Mesenchymal stem cell (in vitro differentiated cells and primary cell): ENCODE measurements around the gene CLDND2.

Experiments
- DNase-seq: peaks from one replicate; pipeline ENCODE4 v3.0.0-alpha.2; 2013
- H2AFZ ChIP-seq: one replicate; pipeline ENCODE4 v1.6.1; 2013; ENCODE audit warnings: low read depth, mild to moderate bottlenecking, control low read depth, inconsistent platforms, low read length, moderate library complexity
- H2AK5ac ChIP-seq: 2 replicates; pipeline ENCODE4 v1.6.1; 2013; ENCODE audit warnings: low read length, moderate library complexity, mild to moderate bottlenecking, inconsistent platforms; ENCODE audit not compliant: severe bottlenecking
- H2BK120ac ChIP-seq: one replicate; pipeline ENCODE4 v1.6.1; 2013; ENCODE audit warnings: low read depth, mild to moderate bottlenecking, inconsistent platforms, low read length, moderate library complexity
- H2BK12ac ChIP-seq, 2 experiments: one replicate each; pipeline ENCODE4 v1.6.1; 2013; ENCODE audit warnings: inconsistent platforms in 2 of 2, low read length in 2 of 2, mild to moderate bottlenecking in 2 of 2, moderate library complexity in 2 of 2, control low read depth in 1 of 2
- H2BK15ac ChIP-seq: one replicate; pipeline ENCODE4 v1.6.1; 2013; ENCODE audit warnings: mild to moderate bottlenecking, low read depth, inconsistent platforms; ENCODE audit not compliant: poor library complexity, severe bottlenecking
- H2BK5ac ChIP-seq: 2 replicates; pipeline ENCODE4 v1.6.1; 2013; ENCODE audit warnings: low read depth, mild to moderate bottlenecking, low read length, control low read depth, inconsistent platforms; ENCODE audit not compliant: poor library complexity, severe bottlenecking
- H3K14ac ChIP-seq, 2 experiments: one replicate each; pipeline ENCODE4 v1.6.1; 2013; ENCODE audit warnings: inconsistent platforms in 2 of 2, low read length in 2 of 2, control low read depth in 1 of 2, mild to moderate bottlenecking in 1 of 2, moderate library complexity in 1 of 2
- H3K18ac ChIP-seq, 2 experiments: one replicate each; pipeline ENCODE4 v1.6.1; 2013; ENCODE audit warnings: inconsistent platforms in 2 of 2, low read length in 2 of 2, control low read depth in 1 of 2, low read depth in 1 of 2, mild to moderate bottlenecking in 1 of 2
- H3K23ac ChIP-seq, 2 experiments: one replicate each; pipeline ENCODE4 v1.6.1; 2013; ENCODE audit warnings: inconsistent platforms in 2 of 2, low read length in 2 of 2, mild to moderate bottlenecking in 2 of 2, moderate library complexity in 2 of 2, control low read depth in 1 of 2
- H3K27ac ChIP-seq: 2 replicates; pipeline ENCODE4 v1.5.1; 2013; ENCODE audit warnings: mild to moderate bottlenecking, moderate library complexity, low read length, control low read depth, inconsistent platforms; ENCODE audit not compliant: poor library complexity, severe bottlenecking
- H3K27me3 ChIP-seq, 2 experiments: 2 replicates each; pipeline versions ENCODE4 v1.6.1 to v1.7.0; 2013; ENCODE audit warnings: low read length in 2 of 2, mild to moderate bottlenecking in 2 of 2, moderate library complexity in 2 of 2, control low read depth in 1 of 2, inconsistent platforms in 1 of 2; ENCODE audit not compliant: control insufficient read depth in 1 of 2, insufficient read depth in 1 of 2
- H3K36me3 ChIP-seq, 2 experiments: 2 replicates each; pipeline versions ENCODE4 v1.6.1 to v1.7.0; 2013; ENCODE audit warnings: low read length in 2 of 2, control low read depth in 1 of 2, inconsistent platforms in 1 of 2, low read depth in 1 of 2, mild to moderate bottlenecking in 1 of 2; ENCODE audit not compliant: insufficient read depth in 2 of 2, control insufficient read depth in 1 of 2
- H3K4ac ChIP-seq, 2 experiments: one replicate each; pipeline ENCODE4 v1.6.1; 2013; ENCODE audit warnings: inconsistent platforms in 2 of 2, low read length in 2 of 2, mild to moderate bottlenecking in 2 of 2, moderate library complexity in 2 of 2, control low read depth in 1 of 2, low read depth in 1 of 2
- H3K4me1 ChIP-seq: 2 replicates; pipeline ENCODE4 v1.6.1; 2013; ENCODE audit warnings: low read depth, low read length, control low read depth; ENCODE audit not compliant: control insufficient read depth, insufficient read depth
- H3K4me2 ChIP-seq: 2 replicates; pipeline ENCODE4 v1.6.1; 2013; ENCODE audit warnings: low read length, mild to moderate bottlenecking, inconsistent platforms; ENCODE audit not compliant: poor library complexity, severe bottlenecking
- H3K4me3 ChIP-seq, 2 experiments: 2 replicates each; pipeline versions ENCODE4 v1.5.1 to v1.7.0; 2013; ENCODE audit warnings: low read length in 2 of 2, mild to moderate bottlenecking in 2 of 2, control low read depth in 1 of 2, low read depth in 1 of 2; ENCODE audit not compliant: insufficient read depth in 1 of 2
- H3K79me1 ChIP-seq: replicated peaks from 2 replicates; pipeline ENCODE4 v1.6.1; 2013; ENCODE audit warnings: mild to moderate bottlenecking, control low read depth, low read length, inconsistent platforms; ENCODE audit not compliant: poor library complexity, severe bottlenecking
- H3K9ac ChIP-seq: 2 replicates; pipeline ENCODE4 v1.7.0; 2013; ENCODE audit warnings: mild to moderate bottlenecking, low read length, moderate library complexity
- H3K9me3 ChIP-seq: 2 replicates; pipeline ENCODE4 v1.7.0; 2013; ENCODE audit warnings: mild to moderate bottlenecking, low read length; ENCODE audit not compliant: control insufficient read depth
- H4K8ac ChIP-seq: one replicate; pipeline ENCODE4 v1.6.1; 2013; ENCODE audit warnings: inconsistent platforms, mild to moderate bottlenecking, low read length, moderate library complexity
- H4K91ac ChIP-seq: one replicate; pipeline ENCODE4 v1.6.1; 2013; ENCODE audit warnings: mild to moderate bottlenecking, low read length, inconsistent platforms
- WGBS: methylation state at CpG from one replicate; pipeline ENCODE4 v1.1.7; 2013; ENCODE audit warnings: mixed read lengths; 5-methylcytosine and 5-hydroxymethylcytosine counted together

The CLDND2 gene

GRCh38 chr19:51317376-51317775, 51.4 kb downstream of the CLDND2 start:
- no peak overlapping the region for H3K18ac ChIP-seq
- no peak overlapping the region for H2AFZ ChIP-seq
- no peak overlapping the region for H2BK12ac ChIP-seq
- no peak for DNase-seq
- no peak overlapping the region for H2BK5ac ChIP-seq
- WGBS: 87% methylated on average over 3 of the region's 3 CpGs
- H3K4ac ChIP-seq: no peak overlapping the region
- H3K4me1 ChIP-seq: no peaks in the 10 kb centered on the region
- peaks cover 8 to 23% of the 10 kb centered on the region in 2 experiments for H3K27me3 ChIP-seq
- no peak overlapping the region for H4K8ac ChIP-seq
- no peaks in the 10 kb centered on the region for H3K79me1 ChIP-seq
- H3K4me3 ChIP-seq: no peak overlapping the region
- no peak overlapping the region for H3K14ac ChIP-seq
- no peak overlapping the region for H3K23ac ChIP-seq
- no peak overlapping the region for H2AK5ac ChIP-seq
- no peaks in the 10 kb centered on the region for H3K36me3 ChIP-seq
- no peak overlapping the region for H4K91ac ChIP-seq
- H2BK120ac ChIP-seq: no peak overlapping the region
- no peaks in the 10 kb centered on the region for H3K9me3 ChIP-seq
- no peak overlapping the region for H2BK15ac ChIP-seq
- no peak overlapping the region for H3K4me2 ChIP-seq
- H3K27ac ChIP-seq: no peak overlapping the region
- no peak overlapping the region for H3K9ac ChIP-seq
